ENCODE measurements around the gene IRF2BPL. TPM values are rescaled to one million over a fixed set of nuclear protein-coding genes. Genes with fewer than 3 reads are reported as not detected.

The IRF2BPL gene
- total and polyA plus RNA-seq, 9 of the 15 experiments (the other 6 are each of a cell fraction or from before 2014, with no cell fraction given), result 0.52 to 21.6 (median 2.5) TPM

DNA sequence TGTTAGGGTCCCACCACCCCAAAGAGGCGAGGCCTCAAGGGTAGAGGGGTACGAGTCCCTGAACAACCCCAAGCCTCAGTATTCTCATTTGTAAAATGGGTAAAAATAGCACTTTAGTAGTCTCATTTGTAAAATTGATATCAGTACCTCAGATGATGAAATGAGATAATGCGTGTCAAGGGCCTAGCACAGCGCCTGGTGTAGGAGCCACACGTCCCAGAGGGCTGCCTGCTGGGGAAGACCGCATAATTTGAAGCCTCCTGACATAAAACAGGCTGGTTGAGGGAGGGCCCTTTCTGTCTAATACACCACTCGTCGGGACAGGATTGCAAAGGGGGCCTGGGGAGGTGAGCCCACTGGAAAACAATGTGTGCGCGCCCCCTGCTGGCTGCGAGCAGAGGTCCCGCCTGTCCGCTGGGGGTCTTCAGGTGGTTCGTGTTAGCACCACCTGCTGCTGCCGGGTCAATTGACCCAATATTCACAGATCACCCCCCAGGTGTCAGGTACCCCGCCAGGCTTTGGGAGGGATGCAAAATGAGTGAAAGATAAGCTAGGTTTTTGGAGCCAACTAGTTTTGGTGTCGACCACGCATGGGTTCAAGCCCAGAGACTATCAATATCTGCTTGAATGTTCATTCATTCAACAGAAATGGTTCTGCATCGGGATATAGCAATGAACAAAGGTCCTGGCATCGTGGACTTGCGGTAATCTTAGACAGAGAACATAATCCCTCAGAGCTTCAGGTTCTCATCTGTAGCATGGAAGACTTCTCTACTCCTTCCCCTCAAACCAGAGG is 24.7 kb upstream of the IRF2BPL start (continued):
- TF ChIP-seq, protein P1, sequence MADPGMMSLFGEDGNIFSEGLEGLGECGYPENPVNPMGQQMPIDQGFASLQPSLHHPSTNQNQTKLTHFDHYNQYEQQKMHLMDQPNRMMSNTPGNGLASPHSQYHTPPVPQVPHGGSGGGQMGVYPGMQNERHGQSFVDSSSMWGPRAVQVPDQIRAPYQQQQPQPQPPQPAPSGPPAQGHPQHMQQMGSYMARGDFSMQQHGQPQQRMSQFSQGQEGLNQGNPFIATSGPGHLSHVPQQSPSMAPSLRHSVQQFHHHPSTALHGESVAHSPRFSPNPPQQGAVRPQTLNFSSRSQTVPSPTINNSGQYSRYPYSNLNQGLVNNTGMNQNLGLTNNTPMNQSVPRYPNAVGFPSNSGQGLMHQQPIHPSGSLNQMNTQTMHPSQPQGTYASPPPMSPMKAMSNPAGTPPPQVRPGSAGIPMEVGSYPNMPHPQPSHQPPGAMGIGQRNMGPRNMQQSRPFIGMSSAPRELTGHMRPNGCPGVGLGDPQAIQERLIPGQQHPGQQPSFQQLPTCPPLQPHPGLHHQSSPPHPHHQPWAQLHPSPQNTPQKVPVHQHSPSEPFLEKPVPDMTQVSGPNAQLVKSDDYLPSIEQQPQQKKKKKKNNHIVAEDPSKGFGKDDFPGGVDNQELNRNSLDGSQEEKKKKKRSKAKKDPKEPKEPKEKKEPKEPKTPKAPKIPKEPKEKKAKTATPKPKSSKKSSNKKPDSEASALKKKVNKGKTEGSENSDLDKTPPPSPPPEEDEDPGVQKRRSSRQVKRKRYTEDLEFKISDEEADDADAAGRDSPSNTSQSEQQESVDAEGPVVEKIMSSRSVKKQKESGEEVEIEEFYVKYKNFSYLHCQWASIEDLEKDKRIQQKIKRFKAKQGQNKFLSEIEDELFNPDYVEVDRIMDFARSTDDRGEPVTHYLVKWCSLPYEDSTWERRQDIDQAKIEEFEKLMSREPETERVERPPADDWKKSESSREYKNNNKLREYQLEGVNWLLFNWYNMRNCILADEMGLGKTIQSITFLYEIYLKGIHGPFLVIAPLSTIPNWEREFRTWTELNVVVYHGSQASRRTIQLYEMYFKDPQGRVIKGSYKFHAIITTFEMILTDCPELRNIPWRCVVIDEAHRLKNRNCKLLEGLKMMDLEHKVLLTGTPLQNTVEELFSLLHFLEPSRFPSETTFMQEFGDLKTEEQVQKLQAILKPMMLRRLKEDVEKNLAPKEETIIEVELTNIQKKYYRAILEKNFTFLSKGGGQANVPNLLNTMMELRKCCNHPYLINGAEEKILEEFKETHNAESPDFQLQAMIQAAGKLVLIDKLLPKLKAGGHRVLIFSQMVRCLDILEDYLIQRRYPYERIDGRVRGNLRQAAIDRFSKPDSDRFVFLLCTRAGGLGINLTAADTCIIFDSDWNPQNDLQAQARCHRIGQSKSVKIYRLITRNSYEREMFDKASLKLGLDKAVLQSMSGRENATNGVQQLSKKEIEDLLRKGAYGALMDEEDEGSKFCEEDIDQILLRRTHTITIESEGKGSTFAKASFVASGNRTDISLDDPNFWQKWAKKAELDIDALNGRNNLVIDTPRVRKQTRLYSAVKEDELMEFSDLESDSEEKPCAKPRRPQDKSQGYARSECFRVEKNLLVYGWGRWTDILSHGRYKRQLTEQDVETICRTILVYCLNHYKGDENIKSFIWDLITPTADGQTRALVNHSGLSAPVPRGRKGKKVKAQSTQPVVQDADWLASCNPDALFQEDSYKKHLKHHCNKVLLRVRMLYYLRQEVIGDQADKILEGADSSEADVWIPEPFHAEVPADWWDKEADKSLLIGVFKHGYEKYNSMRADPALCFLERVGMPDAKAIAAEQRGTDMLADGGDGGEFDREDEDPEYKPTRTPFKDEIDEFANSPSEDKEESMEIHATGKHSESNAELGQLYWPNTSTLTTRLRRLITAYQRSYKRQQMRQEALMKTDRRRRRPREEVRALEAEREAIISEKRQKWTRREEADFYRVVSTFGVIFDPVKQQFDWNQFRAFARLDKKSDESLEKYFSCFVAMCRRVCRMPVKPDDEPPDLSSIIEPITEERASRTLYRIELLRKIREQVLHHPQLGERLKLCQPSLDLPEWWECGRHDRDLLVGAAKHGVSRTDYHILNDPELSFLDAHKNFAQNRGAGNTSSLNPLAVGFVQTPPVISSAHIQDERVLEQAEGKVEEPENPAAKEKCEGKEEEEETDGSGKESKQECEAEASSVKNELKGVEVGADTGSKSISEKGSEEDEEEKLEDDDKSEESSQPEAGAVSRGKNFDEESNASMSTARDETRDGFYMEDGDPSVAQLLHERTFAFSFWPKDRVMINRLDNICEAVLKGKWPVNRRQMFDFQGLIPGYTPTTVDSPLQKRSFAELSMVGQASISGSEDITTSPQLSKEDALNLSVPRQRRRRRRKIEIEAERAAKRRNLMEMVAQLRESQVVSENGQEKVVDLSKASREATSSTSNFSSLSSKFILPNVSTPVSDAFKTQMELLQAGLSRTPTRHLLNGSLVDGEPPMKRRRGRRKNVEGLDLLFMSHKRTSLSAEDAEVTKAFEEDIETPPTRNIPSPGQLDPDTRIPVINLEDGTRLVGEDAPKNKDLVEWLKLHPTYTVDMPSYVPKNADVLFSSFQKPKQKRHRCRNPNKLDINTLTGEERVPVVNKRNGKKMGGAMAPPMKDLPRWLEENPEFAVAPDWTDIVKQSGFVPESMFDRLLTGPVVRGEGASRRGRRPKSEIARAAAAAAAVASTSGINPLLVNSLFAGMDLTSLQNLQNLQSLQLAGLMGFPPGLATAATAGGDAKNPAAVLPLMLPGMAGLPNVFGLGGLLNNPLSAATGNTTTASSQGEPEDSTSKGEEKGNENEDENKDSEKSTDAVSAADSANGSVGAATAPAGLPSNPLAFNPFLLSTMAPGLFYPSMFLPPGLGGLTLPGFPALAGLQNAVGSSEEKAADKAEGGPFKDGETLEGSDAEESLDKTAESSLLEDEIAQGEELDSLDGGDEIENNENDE (IDR thresholded peaks at IDR 0.05; ENCODE audit: low read depth, low read length), result no peak
- TF ChIP-seq KDM1A (IDR thresholded peaks at IDR 0.05) (peak; percentile 44 to 61; a peak in 2 of 4 replicates), PPARD (CRISPR knock-in tag; IDR thresholded peaks at IDR 0.05) (no peak), PTTG1 (tag; IDR thresholded peaks at IDR 0.05; ENCODE audit: low read depth) (no peak), PTRF (tag; IDR thresholded peaks at IDR 0.05) (no peak), MECOM (CRISPR knock-in tag; IDR thresholded peaks at IDR 0.05) (no peak), ZNF3 (CRISPR knock-in tag; IDR thresholded peaks at IDR 0.05) (no peak), SRSF9 (IDR thresholded peaks at IDR 0.05; ENCODE audit: borderline replicate concordance, low read depth, low read length) (no peak), XRCC5 (IDR thresholded peaks at IDR 0.05; ENCODE audit: low read depth, low read length) (0 out of 2 replicates have a peak, but pooled peaks have one; percentile 65), GTF2F1 (IDR thresholded peaks at IDR 0.05; ENCODE audit: low read depth, low read length) (no peak), HEY1 (CRISPR knock-in tag; IDR thresholded peaks at IDR 0.05; ENCODE audit: borderline replicate concordance) (no peak), TBL1XR1 (IDR thresholded peaks at IDR 0.05; ENCODE audit: low read length in 2 of 2) (no peak), MYBL2 (IDR thresholded peaks at IDR 0.05; ENCODE audit: low read depth) (no peak), MYBL2 (CRISPR knock-in tag; IDR thresholded peaks at IDR 0.05; ENCODE audit: borderline replicate concordance) (no peak), ZNF253 (CRISPR knock-in tag; conservative IDR thresholded peaks at IDR 0.05) (no peak), NFE2 (IDR thresholded peaks at IDR 0.05; ENCODE audit: low read depth) (no peak), ETV6 (IDR thresholded peaks at IDR 0.05; ENCODE audit: borderline replicate concordance in 1 of 2, low read depth in 2 of 2, low read length in 1 of 2) (no peak), ETV6 (CRISPR knock-in tag; IDR thresholded peaks at IDR 0.05; ENCODE audit: borderline replicate concordance) (no peak)

Data from K562 (cell line).